GM18499 (cell line): ENCODE data around the gene SYNE2.

ENCODE experiments used
- ATAC-seq: cut with Tn5 transposase; IDR thresholded peaks from one replicate; pipeline ENCODE4 v1.9.1; 2021; ENCODE audit warnings: moderate number of reproducible peaks; ENCODE audit not compliant: insufficient read depth, unreplicated experiment

The SYNE2 gene

GRCh38 chr14:63909984-63910383 lies 57.2 kb downstream of the SYNE2 start:
- no peak for ATAC-seq

DNA sequence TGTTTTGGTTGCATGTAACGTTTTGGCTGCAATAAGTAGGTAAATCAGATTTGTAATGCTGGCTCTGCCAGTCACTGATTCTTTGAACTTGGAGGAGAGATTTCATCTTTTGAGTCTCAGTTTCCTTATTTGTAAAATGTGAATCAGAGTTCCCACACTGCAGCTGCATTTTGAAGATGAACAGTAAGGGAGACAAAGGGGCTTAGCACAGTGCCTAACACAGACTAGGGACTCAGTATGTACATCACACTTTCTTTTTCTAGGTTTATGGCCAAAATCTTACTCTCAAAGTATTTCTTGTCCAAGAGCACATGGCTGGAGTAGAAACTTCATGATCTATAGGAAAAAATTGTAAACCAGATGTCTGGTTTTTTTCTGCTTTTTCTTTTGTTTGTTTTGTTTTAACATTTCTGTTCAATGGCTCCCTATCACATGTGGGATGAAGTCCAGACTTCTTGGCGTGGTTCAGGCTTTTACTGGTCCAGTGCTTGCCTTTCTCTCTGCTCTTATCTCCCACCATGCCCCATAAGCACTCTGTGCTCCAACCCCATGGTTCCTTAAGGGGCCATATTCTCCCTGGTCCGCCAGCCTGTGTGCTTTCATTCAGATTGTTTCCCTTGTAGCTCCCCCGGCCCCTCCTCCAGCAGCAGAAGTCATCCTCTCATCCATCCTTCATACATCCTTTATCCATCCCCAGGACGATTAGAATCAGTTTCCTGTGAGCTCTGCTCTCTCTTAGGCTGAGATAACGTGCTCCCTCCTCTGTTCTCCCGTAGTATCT lies 58.0 kb downstream of the SYNE2 start:
- ATAC-seq: no peak

DNA sequence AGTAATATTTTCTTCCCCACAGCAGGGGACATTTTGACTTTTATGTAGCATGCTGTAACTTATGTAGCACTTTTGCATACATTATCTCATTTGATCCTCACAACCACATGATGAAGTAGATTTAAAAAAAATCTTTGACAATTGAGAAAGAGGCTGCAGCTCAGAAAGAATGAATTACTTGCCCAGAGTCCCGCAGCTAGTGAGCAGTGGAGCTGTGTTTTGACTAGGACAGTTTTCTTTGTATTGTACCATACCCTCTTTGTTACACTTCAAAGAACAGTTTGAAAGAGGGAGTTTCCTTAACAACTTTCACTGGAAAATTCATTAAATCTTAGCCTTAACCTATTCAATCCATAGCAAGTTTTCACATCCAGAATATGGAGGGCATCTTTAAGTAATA lies 58.6 kb downstream of the SYNE2 start:
- ATAC-seq: no peak

DNA sequence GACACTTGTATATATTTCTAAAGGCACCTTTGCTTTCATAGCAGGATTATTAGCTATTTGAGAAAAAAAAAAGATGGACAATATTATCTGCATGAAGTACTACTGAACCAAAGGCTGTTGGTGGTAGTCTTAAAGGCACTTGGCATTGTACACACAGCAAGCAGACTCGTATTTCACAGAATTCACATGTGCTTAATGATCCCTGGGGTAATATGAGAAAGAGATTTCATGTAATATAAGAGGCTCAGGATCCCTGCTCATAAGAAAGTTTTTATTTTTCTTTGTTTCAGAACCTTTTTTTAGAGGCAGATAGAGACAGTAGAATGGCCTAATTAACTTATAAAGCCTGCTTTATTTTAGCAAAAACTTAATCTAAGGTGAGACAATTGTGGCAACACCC lies 59.5 kb downstream of the SYNE2 start:
- no peak for ATAC-seq

GRCh38 chr14:63918411-63918810 lies 65.6 kb downstream of the SYNE2 start:
- ATAC-seq: no peak

- no peak for ATAC-seq
These were observed 70.1 kb downstream of the SYNE2 start for GRCh38 chr14:63922696-63923421.

DNA sequence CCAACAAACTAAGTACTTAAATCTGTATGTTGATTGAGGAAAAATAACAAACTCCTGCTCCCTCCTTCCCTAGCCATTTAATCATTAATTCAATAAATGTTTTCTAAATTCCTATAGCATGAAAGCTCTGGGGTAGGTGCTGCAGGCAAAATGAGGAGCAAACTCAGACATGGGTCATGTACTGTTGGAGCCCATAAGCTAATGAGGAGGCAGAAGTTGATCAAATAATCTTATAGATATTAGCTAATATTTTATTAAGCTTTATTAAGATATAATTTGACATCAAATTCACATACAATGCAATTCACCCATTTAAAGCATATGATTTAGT lies 70.6 kb downstream of the SYNE2 start:
- ATAC-seq: no peak

- ATAC-seq: no peak
These were observed 71.6 kb downstream of the SYNE2 start for GRCh38 chr14:63924375-63924774.

- ATAC-seq: no peak
These were observed 73.8 kb downstream of the SYNE2 start for GRCh38 chr14:63926641-63927040.

DNA sequence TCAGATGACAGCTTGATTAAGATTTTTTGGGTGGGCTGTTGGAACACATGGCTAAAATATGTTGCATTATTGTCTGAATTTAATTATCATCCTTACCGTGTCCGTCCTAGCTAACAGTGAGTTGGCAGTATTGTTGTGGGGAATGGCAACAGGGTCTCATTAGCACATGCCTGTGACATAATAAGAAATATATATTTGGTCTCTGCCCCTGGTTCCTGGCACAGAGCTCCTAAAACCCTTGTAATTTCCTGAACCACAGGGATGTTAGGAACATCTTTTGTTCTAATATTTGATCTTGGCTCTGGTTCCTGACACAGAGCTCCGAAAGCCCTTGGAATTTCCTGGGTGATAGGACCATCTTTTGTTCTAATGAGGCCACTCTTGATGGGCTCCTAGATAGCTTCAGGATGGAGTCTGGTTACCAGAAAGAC lies 76.0 kb downstream of the SYNE2 start:
- no peak for ATAC-seq

DNA sequence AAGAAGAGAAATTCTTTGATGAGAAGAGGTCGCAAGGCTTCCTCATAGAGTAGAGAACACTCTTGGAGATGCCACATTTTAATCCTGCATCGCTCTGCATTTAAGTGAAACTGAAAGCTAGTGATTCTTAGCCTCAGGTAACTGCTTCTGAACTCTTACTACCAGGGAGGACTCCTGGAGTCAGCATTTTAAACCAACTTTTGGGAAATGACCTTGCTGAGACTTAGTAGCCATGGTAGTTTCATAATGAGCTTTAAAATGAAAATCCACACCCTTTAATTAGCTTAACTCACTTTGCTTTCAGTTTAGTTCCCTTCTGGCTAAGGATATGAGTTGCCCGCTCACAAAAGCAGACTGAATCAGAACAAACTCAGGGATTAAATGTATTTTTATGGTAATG lies 80.3 kb downstream of the SYNE2 start:
- ATAC-seq: no peak

GRCh38 chr14:63933711-63934110 lies 80.9 kb downstream of the SYNE2 start:
- ATAC-seq: no peak

DNA sequence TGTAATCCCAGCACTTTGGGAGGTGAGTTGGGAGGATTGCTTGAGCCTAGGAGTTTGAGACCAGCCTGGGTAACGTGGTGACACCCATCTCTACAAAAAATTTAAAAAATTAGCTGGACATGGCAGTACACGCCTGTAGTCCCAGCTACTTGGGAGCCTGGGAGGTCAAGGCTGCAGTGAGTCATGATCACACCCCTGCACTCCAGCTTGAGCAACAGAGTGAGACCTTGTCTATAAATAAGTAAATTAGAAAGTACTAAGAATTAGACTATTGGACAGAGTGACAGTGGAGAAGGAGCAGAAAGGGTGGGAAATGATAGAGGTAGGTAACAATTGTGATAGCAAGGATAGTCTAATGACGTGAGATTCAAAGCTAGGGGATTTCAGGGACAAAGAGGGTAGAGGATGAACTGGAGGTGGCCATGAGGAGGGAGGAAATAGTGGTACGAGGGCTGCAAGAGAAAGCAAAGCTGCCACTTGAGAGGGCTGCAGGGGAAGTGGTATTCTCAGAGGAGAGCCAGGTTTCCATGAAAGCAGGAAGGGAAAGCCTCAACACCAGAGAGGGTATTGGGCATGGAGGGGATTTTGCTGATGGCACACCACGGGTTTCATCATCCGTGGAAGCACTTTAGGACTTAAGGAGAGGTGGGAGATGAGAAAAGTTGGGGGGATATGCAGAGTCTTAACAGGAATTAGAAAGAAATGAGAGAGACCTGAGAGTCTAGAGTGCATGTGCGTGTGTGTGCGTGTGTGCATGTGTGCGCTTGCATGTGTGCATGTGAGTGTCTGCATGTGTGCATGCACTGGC lies 85.6 kb downstream of the SYNE2 start:
- ATAC-seq: no peak

DNA sequence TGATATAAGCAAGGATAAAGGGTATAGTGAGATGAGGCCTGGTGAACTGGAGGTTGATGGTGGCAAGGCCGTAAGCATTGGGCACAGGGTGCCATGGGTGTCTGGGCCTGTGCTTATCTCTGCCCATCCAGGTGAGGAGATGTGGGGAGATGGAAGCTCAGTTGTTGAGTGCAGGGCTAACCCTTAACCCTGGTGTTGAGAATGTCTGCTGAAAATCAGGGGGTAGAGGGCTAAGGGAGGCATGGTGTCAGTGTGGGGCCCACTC lies 86.1 kb downstream of the SYNE2 start:
- ATAC-seq: no peak

DNA sequence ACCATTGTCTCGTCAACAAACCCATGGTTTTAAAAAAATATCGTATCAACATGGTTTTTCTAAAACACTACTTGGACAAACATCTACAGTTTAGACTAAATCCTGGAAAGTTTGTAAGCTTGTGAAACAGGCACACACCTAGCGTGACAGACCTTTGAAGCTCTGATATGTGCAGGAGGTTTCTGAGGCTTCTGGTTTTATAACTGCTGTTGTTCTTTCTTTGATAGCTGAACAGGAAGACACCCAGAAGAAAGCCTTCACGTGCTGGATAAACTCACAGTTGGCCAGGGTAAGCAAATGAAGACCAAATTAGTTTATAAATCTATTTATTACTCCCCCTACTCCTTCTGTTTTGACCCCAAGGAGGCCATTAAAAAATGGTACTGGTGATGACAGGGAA lies 87.6 kb downstream of the SYNE2 start:
- ATAC-seq: no peak

DNA sequence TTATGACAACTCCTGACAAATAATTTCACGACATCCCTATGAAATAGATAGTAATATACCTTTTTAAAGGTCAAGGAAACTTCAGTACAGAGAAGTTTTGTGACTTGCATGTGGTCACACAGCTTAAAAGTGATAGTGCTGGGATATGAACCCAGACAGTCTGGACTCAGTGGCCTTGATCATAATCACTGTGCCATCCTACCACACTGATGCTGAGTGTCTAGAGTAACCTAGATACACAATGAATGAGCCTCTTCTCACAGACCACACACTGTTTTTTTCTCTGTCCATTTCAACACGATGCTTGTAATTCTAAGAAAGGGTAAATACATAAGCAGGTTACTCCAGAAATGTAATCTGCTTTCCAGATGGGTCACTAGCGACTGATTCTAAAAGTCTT lies 88.2 kb downstream of the SYNE2 start:
- no peak for ATAC-seq

DNA sequence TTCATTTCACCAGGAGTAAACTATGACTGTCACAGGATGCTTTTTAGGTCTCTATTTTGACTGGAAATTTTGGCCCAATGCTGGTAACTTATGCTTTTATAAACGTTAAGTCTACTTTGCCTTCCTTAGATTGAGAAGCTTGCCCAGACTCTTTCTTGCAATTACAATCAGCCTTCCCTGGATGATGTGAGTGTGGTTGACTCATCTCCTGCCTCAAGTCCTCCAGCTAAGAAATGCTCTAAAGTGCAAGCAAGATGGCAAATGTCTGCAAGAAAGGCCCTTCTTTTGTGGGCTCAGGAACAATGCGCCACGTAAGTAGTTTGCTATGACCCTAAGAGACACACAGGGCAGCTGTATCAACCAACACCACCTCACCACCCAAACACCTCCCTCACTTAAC lies 96.9 kb downstream of the SYNE2 start:
- no peak for ATAC-seq

DNA sequence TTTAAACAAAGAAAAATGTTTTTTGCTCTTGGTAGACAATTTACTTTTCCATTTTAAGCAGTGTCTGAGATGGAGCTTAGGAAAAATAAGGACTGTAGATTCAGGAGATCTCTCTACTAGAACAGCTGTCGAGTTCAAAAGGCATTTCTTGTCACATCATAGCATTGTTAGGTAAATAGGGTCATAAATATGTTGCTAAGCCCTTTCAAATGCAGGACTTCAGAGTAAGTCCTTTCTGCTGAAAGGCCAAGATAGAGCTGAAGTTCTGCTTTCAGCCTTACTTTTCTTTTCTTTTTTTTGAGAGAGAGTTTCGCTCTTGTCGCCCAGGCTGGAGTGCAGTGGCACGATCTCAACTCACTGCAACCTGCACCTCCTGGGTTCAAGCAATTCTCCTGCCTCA lies 98.2 kb downstream of the SYNE2 start:
- ATAC-seq: no peak

DNA sequence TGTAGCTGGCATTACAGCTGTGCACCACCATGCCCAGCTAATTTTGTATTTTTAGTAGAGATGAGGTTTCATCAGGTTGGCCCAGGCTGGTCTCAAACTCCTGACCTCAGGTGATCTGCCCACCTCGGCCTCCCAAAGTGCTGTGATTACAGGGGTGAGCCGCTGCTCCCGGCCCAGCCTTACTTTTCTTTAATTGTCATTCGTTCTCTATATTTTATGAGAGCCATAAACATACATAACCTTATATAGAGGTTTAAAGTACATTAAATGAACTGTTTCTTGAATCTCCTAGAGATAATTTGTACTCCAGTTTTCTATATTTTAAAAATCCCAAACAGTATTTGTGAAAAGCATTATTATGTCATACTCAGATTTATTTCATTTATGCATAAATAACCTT lies 98.6 kb downstream of the SYNE2 start:
- no peak for ATAC-seq

- ATAC-seq: no peak
These were observed 99.5 kb downstream of the SYNE2 start for GRCh38 chr14:63952053-63952932.
